ENCODE measurements around the gene NR2F2.

Gene NR2F2

DNA sequence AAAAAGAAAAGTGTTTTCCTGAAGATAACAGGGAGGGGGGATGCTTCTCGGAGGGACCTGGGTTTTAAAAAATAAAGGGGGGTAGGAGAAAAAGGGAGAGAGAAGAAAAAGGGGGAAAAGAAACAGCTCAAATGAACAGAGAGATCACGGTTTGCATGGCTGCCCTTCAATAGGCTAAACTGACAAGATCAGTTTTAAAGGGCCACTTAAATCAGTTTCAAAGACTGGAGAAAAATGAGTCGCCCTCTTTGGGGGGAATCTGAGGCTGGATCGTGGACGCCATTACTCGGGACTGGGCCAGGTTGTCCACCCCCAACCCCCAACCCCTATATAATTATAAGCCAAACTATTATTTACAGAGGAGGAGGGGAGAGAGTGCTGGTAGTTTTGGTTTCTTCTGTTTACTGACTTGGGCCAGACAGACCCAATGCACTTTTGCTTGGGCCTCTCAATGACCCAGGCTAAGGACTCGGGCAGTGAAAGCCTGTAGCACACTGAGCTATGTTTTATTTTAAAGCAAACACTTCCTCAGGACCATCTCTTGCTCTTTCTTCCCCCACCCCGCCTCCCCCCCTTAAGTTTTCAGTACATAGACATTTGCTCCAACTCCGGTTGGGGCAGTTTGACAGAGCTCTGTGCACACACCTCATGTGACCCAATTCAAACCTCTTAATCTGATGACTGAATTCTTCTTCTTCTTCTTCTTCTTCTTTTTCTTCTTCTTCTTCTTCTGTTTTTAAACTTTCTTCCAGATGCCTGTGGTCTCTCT is 6.3 kb downstream of the NR2F2 start:
- Histone ChIP-seq H3K36me3 (ENCODE audit: control insufficient read depth in 5 of 5, insufficient read depth in 5 of 5, low read length in 5 of 5) (peaks cover 0 to 21% (median 7%) of the 10 kb centered on the region in 5 donors), H3K4me3 (ENCODE audit: low read depth in 1 of 5, low read length in 5 of 5) (peak overlapping the region; percentile 69 to 96 (median 92)), H3K9ac (ENCODE audit: low read length in 5 of 5) (peak overlapping the region; percentile 53 to 81 (median 69)), H3K27ac (ENCODE audit: low read depth, low read length) (peak overlapping the region; percentile 90), H3K4me1 (ENCODE audit: control insufficient read depth in 5 of 5, insufficient read depth in 5 of 5, low read length in 5 of 5) (peaks cover 10 to 69% (median 60%) of the 10 kb centered on the region in 5 donors), H3K9me3 (ENCODE audit: control insufficient read depth in 5 of 5, low read length in 5 of 5) (no peaks in the 10 kb centered on the region), H3K27me3 (ENCODE audit: control insufficient read depth in 5 of 5, insufficient read depth in 4 of 5, low read length in 5 of 5) (peaks cover 0 to 4% (median 0%) of the 10 kb centered on the region in 5 donors)

DNA sequence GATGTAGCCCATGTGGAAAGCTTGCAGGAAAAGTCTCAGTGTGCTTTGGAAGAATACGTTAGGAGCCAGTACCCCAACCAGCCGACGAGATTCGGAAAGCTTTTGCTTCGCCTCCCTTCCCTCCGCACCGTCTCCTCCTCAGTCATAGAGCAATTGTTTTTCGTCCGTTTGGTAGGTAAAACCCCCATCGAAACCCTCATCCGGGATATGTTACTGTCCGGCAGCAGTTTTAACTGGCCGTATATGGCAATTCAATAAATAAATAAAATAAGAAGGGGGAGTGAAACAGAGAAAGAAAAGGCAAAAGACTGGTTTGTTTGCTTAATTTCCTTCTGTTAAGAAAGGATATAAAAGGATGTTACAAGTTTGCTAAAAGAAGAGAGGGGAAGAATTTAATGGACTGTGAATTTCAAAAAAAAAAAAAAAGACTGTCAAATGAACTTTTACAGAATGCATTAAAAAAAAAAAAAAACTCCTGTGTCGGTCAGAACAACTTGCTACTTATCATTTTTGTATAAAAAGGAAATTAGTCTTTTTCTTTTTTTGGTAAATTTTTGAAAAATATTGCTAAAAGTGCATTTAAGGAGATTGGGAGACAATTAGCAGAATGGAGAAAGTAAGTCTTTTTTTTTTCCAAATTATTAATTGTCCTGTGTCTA is 7.0 kb downstream of the NR2F2 start:
- peaks cover 0 to 21% (median 7%) of the 10 kb centered on the region in 5 donors for H3K36me3 ChIP-seq (ENCODE audit: control insufficient read depth in 5 of 5, insufficient read depth in 5 of 5, low read length in 5 of 5)
- peaks cover 0 to 4% (median 0%) of the 10 kb centered on the region in 5 donors for H3K27me3 ChIP-seq (ENCODE audit: control insufficient read depth in 5 of 5, insufficient read depth in 4 of 5, low read length in 5 of 5)
- H3K9me3 ChIP-seq (ENCODE audit: control insufficient read depth in 5 of 5, low read length in 5 of 5) = no peaks in the 10 kb centered on the region
- peak overlapping the region; percentile 53 to 81 (median 69) for H3K9ac ChIP-seq (ENCODE audit: low read length in 5 of 5)
- H3K4me3 ChIP-seq (ENCODE audit: low read depth in 1 of 5, low read length in 5 of 5) = peak overlapping the region; percentile 69 to 96 (median 92)
- peak overlapping the region; percentile 90 for H3K27ac ChIP-seq (ENCODE audit: low read depth, low read length)
- H3K4me1 ChIP-seq (ENCODE audit: control insufficient read depth in 5 of 5, insufficient read depth in 5 of 5, low read length in 5 of 5) = peaks cover 10 to 74% (median 64%) of the 10 kb centered on the region in 5 donors

DNA sequence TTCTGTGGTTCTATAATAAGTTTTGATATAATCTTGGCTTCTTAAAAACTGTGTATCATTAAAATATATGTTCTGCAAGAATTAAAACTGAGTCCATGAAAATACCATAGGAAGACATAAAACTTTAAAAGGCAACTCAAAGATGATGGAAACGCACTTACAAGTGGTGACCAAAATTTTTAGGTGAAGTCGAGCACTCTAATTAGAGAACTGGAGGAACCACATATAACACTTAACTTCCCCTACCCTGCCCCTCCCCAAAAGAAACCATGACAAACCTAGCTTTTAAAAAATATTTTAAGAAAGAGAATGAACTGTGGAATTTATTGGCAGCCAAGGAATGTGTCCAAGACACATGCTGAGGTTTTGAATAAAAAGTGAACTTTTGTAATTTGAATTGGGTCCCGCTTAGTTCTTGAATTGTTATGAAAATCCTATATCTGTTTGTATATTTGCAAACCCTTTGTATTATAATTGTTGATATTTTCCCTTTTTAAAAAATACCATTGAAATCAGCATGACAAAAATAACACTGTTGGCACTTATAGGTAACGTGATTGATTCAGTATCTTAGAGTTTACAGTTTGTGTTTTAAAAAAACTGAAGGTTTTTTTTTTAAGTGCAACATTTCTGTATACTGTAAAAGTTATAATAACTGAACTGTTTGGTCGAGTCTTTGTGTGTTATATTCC is 7.7 kb downstream of the NR2F2 start:
- H3K9ac ChIP-seq (ENCODE audit: low read length in 5 of 5) = peak overlapping the region; percentile 35 to 81 (median 54)
- peak overlapping the region; percentile 69 to 96 (median 92) for H3K4me3 ChIP-seq (ENCODE audit: low read depth in 1 of 5, low read length in 5 of 5)
- H3K27me3 ChIP-seq (ENCODE audit: control insufficient read depth in 5 of 5, insufficient read depth in 4 of 5, low read length in 5 of 5) = peaks cover 0 to 4% (median 0%) of the 10 kb centered on the region in 5 donors
- H3K4me1 ChIP-seq (ENCODE audit: control insufficient read depth in 5 of 5, insufficient read depth in 5 of 5, low read length in 5 of 5) = peaks cover 10 to 77% (median 68%) of the 10 kb centered on the region in 5 donors
- peaks cover 0 to 21% (median 7%) of the 10 kb centered on the region in 5 donors for H3K36me3 ChIP-seq (ENCODE audit: control insufficient read depth in 5 of 5, insufficient read depth in 5 of 5, low read length in 5 of 5)
- no peaks in the 10 kb centered on the region for H3K9me3 ChIP-seq (ENCODE audit: control insufficient read depth in 5 of 5, low read length in 5 of 5)
- H3K27ac ChIP-seq (ENCODE audit: low read depth, low read length) = peak overlapping the region; percentile 90

GRCh38 chr15:96338766-96339618 is 8.5 kb downstream of the NR2F2 start:
- Histone ChIP-seq H3K9me3 (ENCODE audit: control insufficient read depth in 5 of 5, low read length in 5 of 5) (no peaks in the 10 kb centered on the region), H3K4me1 (ENCODE audit: control insufficient read depth in 5 of 5, insufficient read depth in 5 of 5, low read length in 5 of 5) (peaks cover 10 to 76% (median 70%) of the 10 kb centered on the region in 5 donors), H3K27me3 (ENCODE audit: control insufficient read depth in 5 of 5, insufficient read depth in 4 of 5, low read length in 5 of 5) (peaks cover 0 to 2% (median 0%) of the 10 kb centered on the region in 5 donors), H3K4me3 (ENCODE audit: low read depth in 1 of 5, low read length in 5 of 5) (peak overlapping the region; percentile 79 to 96 (median 92)), H3K27ac (ENCODE audit: low read depth, low read length) (peak overlapping the region; percentile 90), H3K36me3 (ENCODE audit: control insufficient read depth in 5 of 5, insufficient read depth in 5 of 5, low read length in 5 of 5) (peaks cover 0 to 20% (median 6%) of the 10 kb centered on the region in 5 donors), H3K9ac (ENCODE audit: low read length in 5 of 5) (peak overlapping the region; percentile 42 to 82 (median 65))

DNA sequence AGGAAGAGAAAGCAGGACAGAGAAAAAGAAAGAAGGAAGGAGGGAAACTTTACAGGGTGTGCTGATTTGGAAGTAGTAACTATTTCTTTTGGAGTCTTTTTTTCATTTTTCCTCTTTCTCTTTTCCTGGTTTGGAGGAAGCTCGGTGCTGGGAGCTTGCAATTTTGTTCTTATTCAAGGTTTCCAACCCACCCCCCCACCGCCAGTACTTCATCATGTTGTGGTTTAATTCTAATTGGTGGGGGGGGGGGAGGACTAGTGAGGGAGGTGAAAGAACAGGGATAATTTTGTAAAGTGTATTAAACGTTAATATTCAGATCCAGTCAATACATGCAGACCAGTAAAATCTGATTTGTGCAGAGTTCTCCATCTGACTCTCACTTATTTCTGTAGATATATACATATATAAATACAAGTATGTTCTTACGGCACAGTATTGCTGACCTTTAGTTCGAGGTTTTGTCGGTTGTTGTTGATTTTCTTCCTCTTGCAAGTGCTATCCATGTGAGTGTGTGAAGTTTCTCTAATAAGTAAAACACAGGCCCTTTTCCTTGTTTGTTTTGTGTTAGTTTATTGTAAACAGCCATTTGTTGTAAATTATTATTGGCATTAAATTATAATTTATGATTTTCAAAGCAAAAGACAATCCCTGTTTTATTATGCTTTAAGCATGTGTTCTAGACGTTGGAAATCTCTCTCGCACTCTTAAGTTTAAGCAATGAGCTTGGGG is 9.3 kb downstream of the NR2F2 start:
- Histone ChIP-seq H3K9me3 (ENCODE audit: control insufficient read depth in 5 of 5, low read length in 5 of 5) (no peaks in the 10 kb centered on the region), H3K27ac (ENCODE audit: low read depth, low read length) (peak overlapping the region; percentile 90), H3K27me3 (ENCODE audit: control insufficient read depth in 5 of 5, insufficient read depth in 4 of 5, low read length in 5 of 5) (peaks cover 0 to 4% (median 0%) of the 10 kb centered on the region in 5 donors), H3K9ac (ENCODE audit: low read length in 5 of 5) (peak overlapping the region; percentile 45 to 82 (median 70)), H3K4me3 (ENCODE audit: low read depth in 1 of 5, low read length in 5 of 5) (peak overlapping the region; percentile 79 to 96 (median 92)), H3K4me1 (ENCODE audit: control insufficient read depth in 5 of 5, insufficient read depth in 5 of 5, low read length in 5 of 5) (peaks cover 8 to 72% (median 67%) of the 10 kb centered on the region in 5 donors), H3K36me3 (ENCODE audit: control insufficient read depth in 5 of 5, insufficient read depth in 5 of 5, low read length in 5 of 5) (peaks cover 0 to 12% (median 0%) of the 10 kb centered on the region in 5 donors)

DNA sequence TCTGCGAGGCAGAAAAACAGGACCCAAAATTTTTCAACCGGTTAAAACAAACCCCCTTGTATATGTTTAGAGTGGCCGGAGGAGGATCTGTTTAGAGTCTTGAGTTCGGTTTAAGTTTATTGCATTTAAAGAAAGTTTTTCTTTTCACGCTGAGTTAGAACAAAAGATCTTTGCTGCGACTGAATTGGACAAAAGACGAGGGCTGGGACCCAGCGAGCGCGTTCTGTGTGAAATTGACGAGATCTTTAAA is 9.8 kb downstream of the NR2F2 start:
- H3K4me1 ChIP-seq (ENCODE audit: control insufficient read depth in 5 of 5, insufficient read depth in 5 of 5, low read length in 5 of 5) = peaks cover 6 to 72% (median 67%) of the 10 kb centered on the region in 5 donors
- peaks cover 0 to 9% (median 0%) of the 10 kb centered on the region in 5 donors for H3K27me3 ChIP-seq (ENCODE audit: control insufficient read depth in 5 of 5, insufficient read depth in 4 of 5, low read length in 5 of 5)
- H3K27ac ChIP-seq (ENCODE audit: low read depth, low read length) = peak overlapping the region; percentile 90
- no peaks in the 10 kb centered on the region for H3K9me3 ChIP-seq (ENCODE audit: control insufficient read depth in 5 of 5, low read length in 5 of 5)
- peak overlapping the region; percentile 45 to 82 (median 70) for H3K9ac ChIP-seq (ENCODE audit: low read length in 5 of 5)
- H3K4me3 ChIP-seq (ENCODE audit: low read depth in 1 of 5, low read length in 5 of 5) = peak overlapping the region; percentile 79 to 96 (median 92)
- peaks cover 0 to 9% (median 0%) of the 10 kb centered on the region in 5 donors for H3K36me3 ChIP-seq (ENCODE audit: control insufficient read depth in 5 of 5, insufficient read depth in 5 of 5, low read length in 5 of 5)

GRCh38 chr15:96340598-96341512 is 10.4 kb downstream of the NR2F2 start:
- Histone ChIP-seq H3K36me3 (ENCODE audit: control insufficient read depth in 5 of 5, insufficient read depth in 5 of 5, low read length in 5 of 5) (peaks cover 0 to 6% (median 0%) of the 10 kb centered on the region in 5 donors), H3K27me3 (ENCODE audit: control insufficient read depth in 5 of 5, insufficient read depth in 4 of 5, low read length in 5 of 5) (peaks cover 0 to 9% (median 0%) of the 10 kb centered on the region in 5 donors), H3K27ac (ENCODE audit: low read depth, low read length) (peak overlapping the region; percentile 90), H3K4me3 (ENCODE audit: low read depth in 1 of 5, low read length in 5 of 5) (peak overlapping the region; percentile 79 to 96 (median 92)), H3K9me3 (ENCODE audit: control insufficient read depth in 5 of 5, low read length in 5 of 5) (no peaks in the 10 kb centered on the region), H3K9ac (ENCODE audit: low read length in 5 of 5) (peak overlapping the region; percentile 45 to 82 (median 70)), H3K4me1 (ENCODE audit: control insufficient read depth in 5 of 5, insufficient read depth in 5 of 5, low read length in 5 of 5) (peaks cover 2 to 68% (median 64%) of the 10 kb centered on the region in 5 donors)
